ENCODE data around the gene CACNA1S. TPM values are rescaled to one million over a fixed set of nuclear protein-coding genes. Genes with fewer than 3 reads are reported as not detected.

The CACNA1S gene
- total and polyA plus RNA-seq, 2 of the 13 experiments (the other 11 are each of a cell fraction or from before 2014, with no cell fraction given) = not detected

GRCh38 chr1:201077116-201077515, 35.1 kb downstream of the CACNA1S start:
- no peak for FAIRE-seq
- no peak overlapping the region for H3K4me2 ChIP-seq (ENCODE audit: low read depth, low read length)
- no peaks in the 10 kb centered on the region for H3K9me3 ChIP-seq (ENCODE audit: low read length)
- H3K4me3 ChIP-seq (replicated peaks in 1 of 3; ENCODE audit: insufficient read depth in 1 of 3, low read depth in 2 of 3, low read length in 3 of 3) = no peak overlapping the region
- no peaks in the 10 kb centered on the region for H3K79me2 ChIP-seq (ENCODE audit: insufficient read depth, low read length)
- ChIA-PET CTCF (ENCODE audit: low intra/inter-chr PET ratio, low total read pairs) (no interaction called here), POLR2A (no interaction called here)
- H3K9ac ChIP-seq (ENCODE audit: insufficient read depth, low read depth, low read length) = no peak overlapping the region
- in situ Hi-C loops (cut with HindIII; ENCODE audit: extremely low pct_ligation_motif_present, low pct_unique_long_range_greater_than_20kb) (no loop called here), intact Hi-C loops (cut with micrococcal nuclease; ENCODE audit: unreplicated experiment) (no loop called here)
- H4K20me1 ChIP-seq (ENCODE audit: insufficient read depth, low read length) = no peaks in the 10 kb centered on the region
- H3K4me1 ChIP-seq (ENCODE audit: insufficient read depth, low read length) = no peaks in the 10 kb centered on the region
- WGBS (ENCODE audit: low lambda C conversion rate) = 16% methylated on average over 7 of the region's 7 CpGs
- no peak overlapping the region for H2AFZ ChIP-seq (ENCODE audit: low read length)
- H3K27ac ChIP-seq (ENCODE audit: extremely low read length, insufficient read depth, low read length) = no peak overlapping the region
- no peak for DNase-seq (ENCODE audit: low spot score)
- ATAC-seq = no peak
- no peaks in the 10 kb centered on the region for H3K36me3 ChIP-seq (replicated peaks in 1 of 2; ENCODE audit: control insufficient read depth in 1 of 2, insufficient read depth in 2 of 2, low read length in 2 of 2)
- BruUV-seq (replicated peaks) = no TSS peak
- peaks cover 1 to 45% of the 10 kb centered on the region in 2 experiments for H3K27me3 ChIP-seq (ENCODE audit: control insufficient read depth in 1 of 2, insufficient read depth in 2 of 2, low read length in 2 of 2)
- TF ChIP-seq AFF4 (CRISPR knock-in tag; IDR thresholded peaks at IDR 0.05) = no peak
- TF ChIP-seq SALL1 (CRISPR knock-in tag; IDR thresholded peaks at IDR 0.05) = no peak
- no peak for TF ChIP-seq ZNF143 (CRISPR knock-in tag; IDR thresholded peaks at IDR 0.05)

- peaks cover 1 to 48% of the 10 kb centered on the region in 2 experiments for H3K27me3 ChIP-seq (ENCODE audit: control insufficient read depth in 1 of 2, insufficient read depth in 2 of 2, low read length in 2 of 2)
- H3K9me3 ChIP-seq (ENCODE audit: low read length) = no peaks in the 10 kb centered on the region
- no peak overlapping the region for H3K27ac ChIP-seq (ENCODE audit: extremely low read length, insufficient read depth, low read length)
- in situ Hi-C loops (cut with HindIII; ENCODE audit: extremely low pct_ligation_motif_present, low pct_unique_long_range_greater_than_20kb) (no loop called here), intact Hi-C loops (cut with micrococcal nuclease; ENCODE audit: unreplicated experiment) (no loop called here)
- 28% methylated on average over 6 of the region's 7 CpGs for WGBS (ENCODE audit: low lambda C conversion rate)
- no peak overlapping the region for H2AFZ ChIP-seq (ENCODE audit: low read length)
- H3K9ac ChIP-seq (ENCODE audit: insufficient read depth, low read depth, low read length) = no peak overlapping the region
- CTCF ChIA-PET (ENCODE audit: low intra/inter-chr PET ratio, low total read pairs) = no interaction called here
- H3K4me2 ChIP-seq (ENCODE audit: low read depth, low read length) = no peak overlapping the region
- no peak for ATAC-seq
- no peak for FAIRE-seq
- no peak overlapping the region for H3K4me3 ChIP-seq (replicated peaks in 1 of 3; ENCODE audit: insufficient read depth in 1 of 3, low read depth in 2 of 3, low read length in 3 of 3)
- no peaks in the 10 kb centered on the region for H3K79me2 ChIP-seq (ENCODE audit: insufficient read depth, low read length)
- H3K4me1 ChIP-seq (ENCODE audit: insufficient read depth, low read length) = no peaks in the 10 kb centered on the region
- POLR2A ChIA-PET = no interaction called here
- no TSS peak for BruUV-seq (replicated peaks)
- no peaks in the 10 kb centered on the region for H4K20me1 ChIP-seq (ENCODE audit: insufficient read depth, low read length)
- H3K36me3 ChIP-seq (replicated peaks in 1 of 2; ENCODE audit: control insufficient read depth in 1 of 2, insufficient read depth in 2 of 2, low read length in 2 of 2) = no peaks in the 10 kb centered on the region
- no peak for DNase-seq (ENCODE audit: low spot score)
- no peak for TF ChIP-seq HOMEZ (CRISPR knock-in tag; IDR thresholded peaks at IDR 0.05; ENCODE audit: low read depth)
- TF ChIP-seq TFE3 (CRISPR knock-in tag; IDR thresholded peaks at IDR 0.05) = no peak
- no peak for TF ChIP-seq ZFAT (CRISPR knock-in tag; conservative IDR thresholded peaks at IDR 0.05)
- no peak for TF ChIP-seq ZNF251 (CRISPR knock-in tag; IDR thresholded peaks at IDR 0.05)
- no peak for TF ChIP-seq ZBTB37 (CRISPR knock-in tag; IDR thresholded peaks at IDR 0.05)
- TF ChIP-seq SRSF9 (IDR thresholded peaks at IDR 0.05; ENCODE audit: borderline replicate concordance, insufficient read depth, low read depth, low read length, poor library complexity, severe bottlenecking) = no peak
These were observed 36.1 kb downstream of the CACNA1S start for GRCh38 chr1:201076092-201076491.
